ENCODE measurements around the gene MLLT3.

- TF ChIP-seq POLR2AphosphoS5 (IDR thresholded peaks at IDR 0.05; ENCODE audit: low read depth, low read length) (no peak), POLR2A (IDR thresholded peaks at IDR 0.05; ENCODE audit: low read depth, low read length) (no peak), TAF1 (IDR thresholded peaks at IDR 0.05; ENCODE audit: low read depth, low read length) (no peak)
These were observed 37.2 kb downstream of the MLLT3 start for GRCh38 chr9:20584968-20585643.
